GM23338 (cell line): Measurements from ENCODE around the gene UNC13D. TPM values are rescaled to one million over a fixed set of nuclear protein-coding genes. Genes with fewer than 3 reads are reported as not detected.

Source experiments
- ATAC-seq: fragments of 200-7000 bp; cut with Tn5 transposase; 3 replicates; pipeline ENCODE4 v1.9.1; 2020
- DNase-seq: peaks from one replicate; pipeline ENCODE4 v3.0.0-alpha.2; 2015; ENCODE audit warnings: low spot score
- H2AFZ ChIP-seq: fragments of 200-600 bp; sonication (generic); 2 replicates; pipeline ENCODE4 v1.8.0; 2016; ENCODE audit warnings: antibody characterized with exemption, mild to moderate bottlenecking, moderate library complexity
- H3F3A ChIP-seq: fragments of 200-600 bp; sonication (generic); replicated peaks from 2 replicates; pipeline ENCODE4 v1.8.0; 2017; ENCODE audit warnings: antibody characterized with exemption, mixed run types, low read depth
- H3K27ac ChIP-seq: fragments of 200-600 bp; sonication (generic); 2 replicates; pipeline ENCODE4 v1.6.1; 2016; ENCODE audit warnings: low read depth
- H3K27me3 ChIP-seq: fragments of 200-600 bp; sonication (generic); 2 replicates; pipeline ENCODE4 v1.8.0; 2016; ENCODE audit warnings: mild to moderate bottlenecking, mixed run types, moderate library complexity; ENCODE audit not compliant: insufficient read depth
- H3K36me3 ChIP-seq: fragments of 200-600 bp; sonication (generic); 2 replicates; pipeline ENCODE4 v1.8.0; 2016; ENCODE audit warnings: mild to moderate bottlenecking; ENCODE audit not compliant: insufficient read depth
- H3K4me1 ChIP-seq: fragments of 200-600 bp; sonication (generic); 2 replicates; pipeline ENCODE4 v1.8.0; 2016; ENCODE audit warnings: mild to moderate bottlenecking, moderate library complexity; ENCODE audit not compliant: insufficient read depth
- H3K4me2 ChIP-seq: fragments of 200-600 bp; sonication (generic); 2 replicates; pipeline ENCODE4 v1.7.1; 2017; ENCODE audit warnings: mixed run types
- H3K4me3 ChIP-seq: fragments of 200-600 bp; sonication (generic); 2 replicates; pipeline ENCODE4 v1.6.1; 2016; ENCODE audit warnings: mixed run types
- H3K79me2 ChIP-seq: fragments of 200-600 bp; sonication (generic); replicated peaks from 2 replicates; pipeline ENCODE4 v1.8.0; 2017; ENCODE audit warnings: mild to moderate bottlenecking; ENCODE audit not compliant: insufficient read depth
- H3K9me2 ChIP-seq: fragments of 200-600 bp; sonication (generic); 2 replicates; pipeline ENCODE4 v1.8.0; 2017; ENCODE audit not compliant: insufficient read depth
- H4K20me1 ChIP-seq: fragments of 200-600 bp; sonication (generic); replicated peaks from 2 replicates; pipeline ENCODE4 v1.8.0; 2017; ENCODE audit warnings: mild to moderate bottlenecking; ENCODE audit not compliant: insufficient read depth
- H3K27ac Mint-ChIP-seq: 2 replicates; pipeline ENCODE4 v1.8.0; 2020; ENCODE audit warnings: inconsistent platforms, mild to moderate bottlenecking, moderate library complexity, mixed read lengths
- H3K27me3 Mint-ChIP-seq: 3 replicates; pipeline ENCODE4 v1.8.0; 2022; ENCODE audit warnings: low read depth, mild to moderate bottlenecking, moderate library complexity, mixed read lengths, inconsistent platforms; ENCODE audit not compliant: insufficient read depth, poor library complexity
- H3K36me3 Mint-ChIP-seq: 3 replicates; pipeline ENCODE4 v1.8.0; 2021; ENCODE audit warnings: low read depth, mild to moderate bottlenecking, inconsistent platforms, moderate library complexity, mixed read lengths
- H3K4me1 Mint-ChIP-seq: 3 replicates; pipeline ENCODE4 v1.8.0; 2020; ENCODE audit warnings: mild to moderate bottlenecking, inconsistent platforms, mixed read lengths
- H3K4me3 Mint-ChIP-seq: 3 replicates; pipeline ENCODE4 v1.8.0; 2021; ENCODE audit warnings: moderate library complexity, mild to moderate bottlenecking, inconsistent platforms, mixed read lengths
- H3K9me3 Mint-ChIP-seq: 3 replicates; pipeline ENCODE4 v1.8.0; 2020; ENCODE audit warnings: moderate library complexity, mild to moderate bottlenecking, inconsistent platforms, mixed read lengths
- CREB1 ChIP-seq: fragments of 250-450 bp; sonication (Bioruptor Pico); IDR thresholded peaks from 2 replicates; pipeline ENCODE4 v1.5.0; 2020; ENCODE audit warnings: low read depth, mild to moderate bottlenecking, moderate library complexity
- CTCF ChIP-seq, 2 experiments: fragments of 200-600 bp in 1 of 2; sonication (generic) in 1 of 2; conservative IDR thresholded peaks; 2 replicates each; pipeline versions ENCODE4 v1.5.1 to v1.6.1; 2016 to 2017; ENCODE audit warnings: antibody characterized with exemption in 2 of 2, low read depth in 2 of 2, mild to moderate bottlenecking in 2 of 2, moderate library complexity in 1 of 2
- EZH2 ChIP-seq: fragments of 200-600 bp; sonication (generic); IDR thresholded peaks from one replicate; pipeline ENCODE4 v1.8.0; 2017; ENCODE audit warnings: antibody characterized with exemption, mild to moderate bottlenecking, low read depth; ENCODE audit not compliant: unreplicated experiment
- EZH2phosphoT487 ChIP-seq: fragments of 200-600 bp; sonication (generic); IDR thresholded peaks from one replicate; pipeline ENCODE4 v1.8.1; 2018; ENCODE audit warnings: antibody characterized with exemption; ENCODE audit not compliant: unreplicated experiment
- JUNB ChIP-seq: IDR thresholded peaks from one replicate; pipeline ENCODE4 v1.6.1; 2016; ENCODE audit warnings: antibody characterized with exemption; ENCODE audit not compliant: unreplicated experiment
- NANOG ChIP-seq: IDR thresholded peaks from 2 replicates; pipeline ENCODE4 v1.6.1; 2016; ENCODE audit warnings: antibody characterized with exemption, borderline replicate concordance
- POLR2AphosphoS5 ChIP-seq: IDR thresholded peaks from 2 replicates; pipeline ENCODE4 v1.6.1; 2016; ENCODE audit warnings: antibody characterized with exemption, low read depth
- STAT1 ChIP-seq: IDR thresholded peaks from one replicate; pipeline ENCODE4 v1.6.1; 2016; ENCODE audit warnings: antibody characterized with exemption; ENCODE audit not compliant: unreplicated experiment
- ZNF114 ChIP-seq: fragments of 250-450 bp; sonication (Bioruptor Pico); IDR thresholded peaks from 2 replicates; pipeline ENCODE4 v1.5.0; 2020; ENCODE audit warnings: mild to moderate bottlenecking, moderate library complexity
- ZNF331 ChIP-seq: fragments of 250-450 bp; sonication (Bioruptor Pico); IDR thresholded peaks from 2 replicates; pipeline ENCODE4 v1.5.0; 2020; ENCODE audit warnings: low read depth, mild to moderate bottlenecking, moderate library complexity
- polyA plus RNA-seq: library from polyadenylated mRNA; unstranded; fragments of >200 nt; fragmentation: Nextera tagmentation; extraction: Ambion mirVana; gene quantifications from 2 replicates; pipeline ENCODE4 v1.2.1, GENCODE V29; 2016
- total RNA-seq: library from RNA; depleted of rRNA; stranded (reverse); fragments of >200 nt; shearing (Covaris generic); gene quantifications from 2 replicates; pipeline ENCODE4 v1.2.3, GENCODE V29; 2014
- TF ChIP-seq, protein P1 (sequence below): IDR thresholded peaks from 2 replicates; pipeline ENCODE4 v1.6.1; 2016; ENCODE audit warnings: antibody characterized with exemption
- TF ChIP-seq, protein P2 (sequence below): IDR thresholded peaks from one replicate; pipeline ENCODE4 v1.6.1; 2018; ENCODE audit warnings: antibody characterized with exemption; ENCODE audit not compliant: unreplicated experiment

The UNC13D gene
- total and polyA plus RNA-seq, 2 experiments from 2014 or later, result 5.9 to 10.8 TPM

GRCh38 chr17:75814021-75814395, 30.2 kb downstream of the UNC13D start (continued):
- TF ChIP-seq JUNB (no peak), NANOG (no peak), EZH2phosphoT487 (no peak), STAT1 (no peak), ZNF114 (CRISPR knock-in tag) (no peak), CREB1 (CRISPR knock-in tag) (no peak), POLR2AphosphoS5 (no peak), EZH2 (no peak), ZNF331 (no peak), CTCF (conservative IDR thresholded peaks at IDR 0.05; ENCODE audit: low read depth in 2 of 2) (no peak)
- TF ChIP-seq, protein P1, sequence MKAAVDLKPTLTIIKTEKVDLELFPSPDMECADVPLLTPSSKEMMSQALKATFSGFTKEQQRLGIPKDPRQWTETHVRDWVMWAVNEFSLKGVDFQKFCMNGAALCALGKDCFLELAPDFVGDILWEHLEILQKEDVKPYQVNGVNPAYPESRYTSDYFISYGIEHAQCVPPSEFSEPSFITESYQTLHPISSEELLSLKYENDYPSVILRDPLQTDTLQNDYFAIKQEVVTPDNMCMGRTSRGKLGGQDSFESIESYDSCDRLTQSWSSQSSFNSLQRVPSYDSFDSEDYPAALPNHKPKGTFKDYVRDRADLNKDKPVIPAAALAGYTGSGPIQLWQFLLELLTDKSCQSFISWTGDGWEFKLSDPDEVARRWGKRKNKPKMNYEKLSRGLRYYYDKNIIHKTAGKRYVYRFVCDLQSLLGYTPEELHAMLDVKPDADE, result no peak
- TF ChIP-seq, protein P2, sequence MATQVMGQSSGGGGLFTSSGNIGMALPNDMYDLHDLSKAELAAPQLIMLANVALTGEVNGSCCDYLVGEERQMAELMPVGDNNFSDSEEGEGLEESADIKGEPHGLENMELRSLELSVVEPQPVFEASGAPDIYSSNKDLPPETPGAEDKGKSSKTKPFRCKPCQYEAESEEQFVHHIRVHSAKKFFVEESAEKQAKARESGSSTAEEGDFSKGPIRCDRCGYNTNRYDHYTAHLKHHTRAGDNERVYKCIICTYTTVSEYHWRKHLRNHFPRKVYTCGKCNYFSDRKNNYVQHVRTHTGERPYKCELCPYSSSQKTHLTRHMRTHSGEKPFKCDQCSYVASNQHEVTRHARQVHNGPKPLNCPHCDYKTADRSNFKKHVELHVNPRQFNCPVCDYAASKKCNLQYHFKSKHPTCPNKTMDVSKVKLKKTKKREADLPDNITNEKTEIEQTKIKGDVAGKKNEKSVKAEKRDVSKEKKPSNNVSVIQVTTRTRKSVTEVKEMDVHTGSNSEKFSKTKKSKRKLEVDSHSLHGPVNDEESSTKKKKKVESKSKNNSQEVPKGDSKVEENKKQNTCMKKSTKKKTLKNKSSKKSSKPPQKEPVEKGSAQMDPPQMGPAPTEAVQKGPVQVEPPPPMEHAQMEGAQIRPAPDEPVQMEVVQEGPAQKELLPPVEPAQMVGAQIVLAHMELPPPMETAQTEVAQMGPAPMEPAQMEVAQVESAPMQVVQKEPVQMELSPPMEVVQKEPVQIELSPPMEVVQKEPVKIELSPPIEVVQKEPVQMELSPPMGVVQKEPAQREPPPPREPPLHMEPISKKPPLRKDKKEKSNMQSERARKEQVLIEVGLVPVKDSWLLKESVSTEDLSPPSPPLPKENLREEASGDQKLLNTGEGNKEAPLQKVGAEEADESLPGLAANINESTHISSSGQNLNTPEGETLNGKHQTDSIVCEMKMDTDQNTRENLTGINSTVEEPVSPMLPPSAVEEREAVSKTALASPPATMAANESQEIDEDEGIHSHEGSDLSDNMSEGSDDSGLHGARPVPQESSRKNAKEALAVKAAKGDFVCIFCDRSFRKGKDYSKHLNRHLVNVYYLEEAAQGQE, result no peak

DNA sequence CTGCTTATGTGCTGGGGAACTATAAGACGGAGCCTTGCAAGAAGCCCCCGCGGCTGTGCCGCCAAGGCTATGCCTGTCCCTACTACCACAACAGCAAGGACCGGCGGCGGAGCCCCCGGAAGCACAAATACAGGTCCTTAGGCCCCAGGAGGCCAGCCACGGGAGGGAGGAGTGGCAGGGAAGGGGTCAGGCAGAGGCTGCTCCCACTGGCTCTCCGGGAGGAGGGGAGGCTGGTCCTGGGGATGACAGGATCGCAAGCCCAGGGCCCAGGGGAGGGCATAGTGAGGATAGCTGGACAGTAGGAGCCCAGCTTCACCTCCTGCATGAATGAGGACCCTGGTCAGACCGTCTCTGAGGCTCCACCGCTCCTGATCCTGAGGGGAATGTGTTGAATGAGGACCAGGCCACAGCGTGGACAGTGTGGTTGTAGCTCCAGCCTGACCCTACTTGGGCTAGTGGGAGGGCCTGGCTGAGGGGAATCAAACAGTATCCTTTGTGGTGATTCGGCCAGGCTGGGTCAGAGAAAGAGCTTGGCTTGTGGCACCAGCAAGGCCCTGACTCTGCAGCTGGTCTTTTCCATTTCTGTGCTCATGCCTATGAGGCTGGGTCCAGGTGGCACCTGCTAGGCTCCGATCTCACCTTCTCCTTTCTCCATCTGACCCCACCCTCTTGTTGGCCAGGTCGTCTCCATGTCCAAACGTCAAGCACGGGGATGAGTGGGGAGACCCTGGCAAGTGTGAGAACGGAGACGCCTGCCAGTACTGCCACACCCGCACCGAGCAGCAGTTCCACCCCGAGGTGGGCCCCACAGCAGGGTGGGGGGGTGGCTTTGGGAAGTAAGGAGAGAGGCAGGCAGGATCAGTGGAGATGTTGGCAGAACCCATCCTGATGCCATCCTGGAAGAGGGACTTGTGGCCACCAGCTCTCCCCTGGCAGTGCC, 30.9 kb downstream of the UNC13D start:
- no peaks in the 10 kb centered on the region for H3K36me3 ChIP-seq
- H3K4me1 Mint-ChIP-seq, result no peaks in the 10 kb centered on the region
- DNase-seq, result no peak
- H3K4me1 ChIP-seq, result no peaks in the 10 kb centered on the region
- no peaks in the 10 kb centered on the region; the same call in none of the 2 replicates for H4K20me1 ChIP-seq
- peaks cover 36% of the 10 kb centered on the region for H3K36me3 Mint-ChIP-seq
- no peaks in the 10 kb centered on the region; the same call in 2 of the 3 replicates for H3K9me3 Mint-ChIP-seq
- no peak overlapping the region for H3K27ac ChIP-seq
- no peak overlapping the region for H3K4me2 ChIP-seq
- H3K79me2 ChIP-seq, result no peaks in the 10 kb centered on the region
- no peak for ATAC-seq
- no peaks in the 10 kb centered on the region for H3K27me3 ChIP-seq
- H3K4me3 ChIP-seq, result no peak overlapping the region
- no peaks in the 10 kb centered on the region; the same call in 1 of the 2 replicates for H3F3A ChIP-seq
- H2AFZ ChIP-seq, result no peak overlapping the region
- peaks cover 6% of the 10 kb centered on the region for H3K27me3 Mint-ChIP-seq
- H3K27ac Mint-ChIP-seq, result no peak overlapping the region
- H3K9me2 ChIP-seq, result no peaks in the 10 kb centered on the region
- H3K4me3 Mint-ChIP-seq, result no peak overlapping the region
- TF ChIP-seq NANOG, result no peak
- TF ChIP-seq STAT1, result no peak
- no peak for TF ChIP-seq CTCF (conservative IDR thresholded peaks at IDR 0.05; ENCODE audit: low read depth in 2 of 2)
- no peak for TF ChIP-seq EZH2phosphoT487
- TF ChIP-seq, protein P1, result no peak
- no peak for TF ChIP-seq JUNB
- TF ChIP-seq ZNF331, result no peak
- no peak for TF ChIP-seq POLR2AphosphoS5
- TF ChIP-seq EZH2, result no peak
